Esophagus squamous epithelium (tissue), 5 donors: ENCODE measurements around the gene ADGRG2. TPM values are rescaled to one million over a fixed set of nuclear protein-coding genes. Genes with fewer than 3 reads are reported as not detected.

ENCODE experiments used
- DNase-seq: peaks from one replicate; lab custom pipeline; 2025; lab: John Stamatoyannopoulos, UW
- H3K27ac ChIP-seq, 4 donors: fragments of 200-600 bp; sonication (generic); one replicate each; pipeline ENCODE4 v1.5.1; 2016 to 2019; ENCODE audit warnings: mild to moderate bottlenecking in 1 of 4
- H3K27me3 ChIP-seq, 4 donors: fragments of 200-600 bp; sonication (generic); 1 replicate in 3 of 4; 2 replicates in 1 of 4; pipeline versions ENCODE4 v1.5.1 to v1.6.0; 2017 to 2021; ENCODE audit warnings: antibody characterized with exemption in 1 of 4
- H3K36me3 ChIP-seq, 3 donors: fragments of 200-600 bp; sonication (generic); one replicate each; pipeline ENCODE4 v1.5.1; 2016 to 2019
- H3K4me1 ChIP-seq, 3 donors: fragments of 200-600 bp; sonication (generic); one replicate each; pipeline ENCODE4 v1.5.1; 2017 to 2019
- H3K4me3 ChIP-seq, 4 donors: fragments of 200-600 bp; sonication (generic); 1 replicate in 3 of 4; 2 replicates in 1 of 4; pipeline ENCODE4 v1.5.1; 2016 to 2019; ENCODE audit warnings: mild to moderate bottlenecking in 2 of 4, moderate library complexity in 1 of 4
- H3K9me3 ChIP-seq, 3 donors: fragments of 200-600 bp; sonication (generic); one replicate each; pipeline ENCODE4 v1.5.1; 2016 to 2019
- CTCF ChIP-seq, 6 experiments: fragments of 450-650 bp in 4 of 6; fragments of 200-600 bp in 2 of 6; sonication (generic) in 2 of 6; IDR thresholded peaks; one replicate each; pipeline ENCODE4 v1.5.1; 2016 to 2019; ENCODE audit warnings: antibody characterized with exemption in 6 of 6, mild to moderate bottlenecking in 4 of 6, moderate library complexity in 4 of 6
- POLR2A ChIP-seq, 4 donors: fragments of 450-650 bp; IDR thresholded peaks; one replicate each; pipeline ENCODE4 v1.6.1; 2017; ENCODE audit warnings: antibody characterized with exemption in 4 of 4, mild to moderate bottlenecking in 4 of 4, moderate library complexity in 3 of 4
- WGBS, 2 donors: methylation state at CpG; one replicate each; pipeline ENCODE4 v1.1.5; 2018; 5-methylcytosine and 5-hydroxymethylcytosine counted together
- intact Hi-C: fragments of 100-400 bp; cut with DNase I; formaldehyde crosslinking; loops from one replicate; pipeline ENCODE4 v1.15.0; 2022
- total RNA-seq, 4 donors: library from RNA; depleted of rRNA; stranded (reverse); fragments of >200 nt; gene quantifications; one replicate each; pipeline ENCODE4 v1.1.0, GENCODE V29; 2016
- donor health status: DM: yes; HTN: yes; CAD: no.

Gene ADGRG2
- total RNA-seq, 4 donors from 2014 or later = 0.15 to 1.1 (median 0.56) TPM

- 68 to 83% methylated on average over 4 of the region's 4 CpGs for WGBS, 2 donors
- Histone ChIP-seq H3K4me1 (no peaks in the 10 kb centered on the region), H3K27ac (no peak overlapping the region), H3K9me3 (no peaks in the 10 kb centered on the region), H3K4me3 (no peak overlapping the region), H3K27me3 (no peaks in the 10 kb centered on the region), H3K36me3 (peaks cover 0 to 12% (median 0%) of the 10 kb centered on the region in 3 donors)
- intact Hi-C loops = no loop called here
- TF ChIP-seq CTCF (IDR thresholded peaks at IDR 0.05) (no peak), POLR2A (IDR thresholded peaks at IDR 0.05) (no peak)
- no peak for DNase-seq
These were observed 166.6 kb downstream of the ADGRG2 start for GRCh38 chrX:18955676-18956075.

GRCh38 chrX:18951032-18951431 lies 171.2 kb downstream of the ADGRG2 start:
- DNase-seq = no peak
- no peak overlapping the region for H3K27ac ChIP-seq
- TF ChIP-seq CTCF (IDR thresholded peaks at IDR 0.05) = no peak
- no peak for TF ChIP-seq POLR2A (IDR thresholded peaks at IDR 0.05)
- H3K9me3 ChIP-seq = no peaks in the 10 kb centered on the region
- no peaks in the 10 kb centered on the region for H3K27me3 ChIP-seq
- H3K36me3 ChIP-seq = peaks cover 0 to 40% (median 0%) of the 10 kb centered on the region in 3 donors
- intact Hi-C loops = no loop called here
- no peak overlapping the region for H3K4me3 ChIP-seq
- WGBS, 2 donors = 84% methylated on average over 8 of the region's 10 CpGs; no CpG with 5 or more reads in 1 of the 2 donors
- H3K4me1 ChIP-seq = no peaks in the 10 kb centered on the region

- WGBS, 2 donors = 83 to 86% methylated on average over 3 to 8 of the region's 8 CpGs
- TF ChIP-seq POLR2A (IDR thresholded peaks at IDR 0.05) = no peak
- no peak for TF ChIP-seq CTCF (IDR thresholded peaks at IDR 0.05)
- no peak overlapping the region for H3K4me3 ChIP-seq
- H3K36me3 ChIP-seq = peaks cover 0 to 50% (median 0%) of the 10 kb centered on the region in 3 donors
- intact Hi-C loops = no loop called here
- H3K27me3 ChIP-seq = no peaks in the 10 kb centered on the region
- no peaks in the 10 kb centered on the region for H3K9me3 ChIP-seq
- no peak for DNase-seq
- H3K27ac ChIP-seq = no peak overlapping the region
- no peaks in the 10 kb centered on the region for H3K4me1 ChIP-seq
These were observed 172.3 kb downstream of the ADGRG2 start for GRCh38 chrX:18949944-18950301.

- H3K4me1 ChIP-seq = no peaks in the 10 kb centered on the region
- no peaks in the 10 kb centered on the region for H3K27me3 ChIP-seq
- H3K9me3 ChIP-seq = no peaks in the 10 kb centered on the region
- TF ChIP-seq CTCF (IDR thresholded peaks at IDR 0.05) (no peak), POLR2A (IDR thresholded peaks at IDR 0.05) (no peak)
- no peak for DNase-seq
- H3K27ac ChIP-seq = no peak overlapping the region
- intact Hi-C loops = no loop called here
- H3K36me3 ChIP-seq = peaks cover 0 to 55% (median 0%) of the 10 kb centered on the region in 3 donors
- WGBS, 2 donors = 69 to 87% methylated on average over 4 of the region's 4 CpGs
- H3K4me3 ChIP-seq = no peak overlapping the region
These were observed 172.9 kb downstream of the ADGRG2 start for GRCh38 chrX:18949291-18949943.

- intact Hi-C loops = no loop called here
- Histone ChIP-seq H3K36me3 (peaks cover 0 to 64% (median 0%) of the 10 kb centered on the region in 3 donors), H3K9me3 (no peaks in the 10 kb centered on the region), H3K4me1 (no peaks in the 10 kb centered on the region), H3K27me3 (no peaks in the 10 kb centered on the region), H3K4me3 (no peak overlapping the region), H3K27ac (no peak overlapping the region)
- TF ChIP-seq POLR2A (IDR thresholded peaks at IDR 0.05) = no peak
- TF ChIP-seq CTCF (IDR thresholded peaks at IDR 0.05) = no peak
- 14 to 96% methylated on average over 1 to 4 of the region's 4 CpGs for whole genome bisulfite sequencing, 2 donors
- no peak for DNase-seq
These were observed 175.7 kb downstream of the ADGRG2 start for GRCh38 chrX:18946611-18947010.
